HepG2 (cell line): Measurements from ENCODE around the gene UBC. TPM values are rescaled to one million over a fixed set of nuclear protein-coding genes. Genes with fewer than 3 reads are reported as not detected.

Experiments used
- CBX2 ChIP-seq, 2 experiments: fragments of 200-600 bp in 1 of 2; sonication (generic); formaldehyde crosslinking in 1 of 2; IDR thresholded peaks; 2 replicates each; pipeline versions ENCODE4 v1.7.0 to v1.8.1; 2018 to 2022; ENCODE audit warnings: low read depth in 2 of 2, low read length in 1 of 2, mild to moderate bottlenecking in 1 of 2, missing genetic modification reagents in 1 of 2
- DNMT3B ChIP-seq: conservative IDR thresholded peaks from 2 replicates; pipeline ENCODE4 v1.6.1; 2016; ENCODE audit warnings: missing biosample characterization, control low read depth
- GZF1 ChIP-seq: sonication (generic); formaldehyde crosslinking; IDR thresholded peaks from 2 replicates; pipeline ENCODE4 v1.5.1; 2020; ENCODE audit warnings: mild to moderate bottlenecking, missing genetic modification reagents
- HNRNPLL ChIP-seq: fragments of 200-400 bp; formaldehyde crosslinking; IDR thresholded peaks from 2 replicates; pipeline ENCODE4 v1.6.1; 2017; ENCODE audit warnings: mild to moderate bottlenecking, low read depth, low read length; ENCODE audit not compliant: poor library complexity, severe bottlenecking
- KDM2A ChIP-seq: sonication (generic); formaldehyde crosslinking; IDR thresholded peaks from 2 replicates; pipeline ENCODE4 v1.4.0; 2020; ENCODE audit warnings: low read depth, missing genetic modification reagents, borderline replicate concordance
- KDM5B ChIP-seq: sonication (generic); formaldehyde crosslinking; IDR thresholded peaks from 2 replicates; pipeline ENCODE4 v1.4.0; 2020; ENCODE audit warnings: missing genetic modification reagents, mild to moderate bottlenecking, borderline replicate concordance
- KMT2A ChIP-seq: sonication (generic); formaldehyde crosslinking; IDR thresholded peaks from 2 replicates; pipeline ENCODE4 v1.4.0; 2020; ENCODE audit warnings: missing genetic modification reagents
- KMT2B ChIP-seq: IDR thresholded peaks from 2 replicates; pipeline ENCODE4 v1.6.1; 2016; ENCODE audit warnings: missing genetic modification reagents, missing compliant biosample characterization
- MIER3 ChIP-seq: IDR thresholded peaks from 2 replicates; pipeline ENCODE4 v1.6.1; 2016; ENCODE audit warnings: missing compliant biosample characterization, borderline replicate concordance
- NR2C2 ChIP-seq: sonication (generic); formaldehyde crosslinking; IDR thresholded peaks from 2 replicates; pipeline ENCODE4 v1.4.0; 2020; ENCODE audit warnings: missing genetic modification reagents, mild to moderate bottlenecking, moderate library complexity, borderline replicate concordance
- RBM22 ChIP-seq: fragments of 200-400 bp; formaldehyde crosslinking; optimal IDR thresholded peaks from 2 replicates; pipeline ENCODE3; 2017; ENCODE audit warnings: mild to moderate bottlenecking, low read length, moderate library complexity
- SIN3B ChIP-seq: fragments of 150-350 bp; IDR thresholded peaks from 2 replicates; pipeline ENCODE4 v1.6.1; 2014; ENCODE audit warnings: low read length
- YEATS4 ChIP-seq: sonication (generic); formaldehyde crosslinking; IDR thresholded peaks from 2 replicates; pipeline ENCODE4 v1.4.0; 2020; ENCODE audit warnings: missing genetic modification reagents, borderline replicate concordance
- ZMYM4 ChIP-seq: sonication (generic); formaldehyde crosslinking; IDR thresholded peaks from 2 replicates; pipeline ENCODE4 v1.8.1; 2023; ENCODE audit warnings: mild to moderate bottlenecking, missing genetic modification reagents
- ZNF24 ChIP-seq: fragments of 450-650 bp; IDR thresholded peaks from 2 replicates; pipeline ENCODE4 v1.6.1; 2017; ENCODE audit warnings: antibody characterized with exemption, mild to moderate bottlenecking
- ZNF263 ChIP-seq: sonication (generic); formaldehyde crosslinking; IDR thresholded peaks from 2 replicates; pipeline ENCODE4 v1.4.0; 2020; ENCODE audit warnings: missing genetic modification reagents
- ZSCAN30 ChIP-seq: sonication (generic); formaldehyde crosslinking; IDR thresholded peaks from 2 replicates; pipeline ENCODE4 v1.5.0; 2020; ENCODE audit warnings: mild to moderate bottlenecking, missing genetic modification reagents
- polyA plus RNA-seq, 8 experiments: library from polyadenylated mRNA; depleted of rRNA in 3 of 8; stranded (reverse) in 7 of 8; unstranded in 1 of 8; fragments of >200 nt; fragmentation: Illumina TruSeq in 4 of 8; extraction: Trizol in 4 of 8; gene quantifications; 2 replicates each; pipeline versions ENCODE4 v1.2.1 to v1.2.3, GENCODE V29; 2011 to 2016; ENCODE audit warnings: low read depth in 4 of 8, missing spikeins in 1 of 8, mixed read lengths in 1 of 8; ENCODE audit not compliant: insufficient read depth in 1 of 8
- total RNA-seq, 5 experiments: library from RNA; depleted of rRNA; stranded (reverse); fragments of >200 nt; fragmentation: Illumina TruSeq; extraction: Trizol; gene quantifications; 2 replicates each; pipeline ENCODE4 v1.2.3, GENCODE V29; 2016; ENCODE audit warnings: low read depth in 1 of 5
- TF ChIP-seq, protein P1 (sequence below): sonication (generic); formaldehyde crosslinking; IDR thresholded peaks from 2 replicates; pipeline ENCODE4 v1.4.0; 2020; ENCODE audit warnings: mild to moderate bottlenecking, missing genetic modification reagents
- TF ChIP-seq, protein P2 (sequence below): sonication (generic); formaldehyde crosslinking; IDR thresholded peaks from 2 replicates; pipeline ENCODE4 v1.4.0; 2020; ENCODE audit warnings: missing genetic modification reagents
- TF ChIP-seq, protein P3 (sequence below), 2 experiments: fragments of 450-650 bp in 1 of 2; sonication (generic) in 1 of 2; formaldehyde crosslinking; IDR thresholded peaks; 2 replicates each; pipeline versions ENCODE4 v1.5.0 to v1.8.0; 2020 to 2022; ENCODE audit warnings: mild to moderate bottlenecking in 1 of 2, missing genetic modification reagents in 1 of 2
- TF ChIP-seq, protein P4 (sequence below): sonication (generic); formaldehyde crosslinking; IDR thresholded peaks from 2 replicates; pipeline ENCODE4 v1.8.0; 2022; ENCODE audit warnings: missing genetic modification reagents, mild to moderate bottlenecking, moderate library complexity, borderline replicate concordance
- TF ChIP-seq, protein P5 (sequence below): sonication (generic); IDR thresholded peaks from 2 replicates; pipeline ENCODE4 v1.6.1; 2016; ENCODE audit warnings: low read depth, borderline replicate concordance

Gene UBC
- total and polyA plus RNA-seq, 2 of the 13 experiments (the other 11 are each of a cell fraction or from before 2014, with no cell fraction given): 805 to 1,432 TPM

DNA sequence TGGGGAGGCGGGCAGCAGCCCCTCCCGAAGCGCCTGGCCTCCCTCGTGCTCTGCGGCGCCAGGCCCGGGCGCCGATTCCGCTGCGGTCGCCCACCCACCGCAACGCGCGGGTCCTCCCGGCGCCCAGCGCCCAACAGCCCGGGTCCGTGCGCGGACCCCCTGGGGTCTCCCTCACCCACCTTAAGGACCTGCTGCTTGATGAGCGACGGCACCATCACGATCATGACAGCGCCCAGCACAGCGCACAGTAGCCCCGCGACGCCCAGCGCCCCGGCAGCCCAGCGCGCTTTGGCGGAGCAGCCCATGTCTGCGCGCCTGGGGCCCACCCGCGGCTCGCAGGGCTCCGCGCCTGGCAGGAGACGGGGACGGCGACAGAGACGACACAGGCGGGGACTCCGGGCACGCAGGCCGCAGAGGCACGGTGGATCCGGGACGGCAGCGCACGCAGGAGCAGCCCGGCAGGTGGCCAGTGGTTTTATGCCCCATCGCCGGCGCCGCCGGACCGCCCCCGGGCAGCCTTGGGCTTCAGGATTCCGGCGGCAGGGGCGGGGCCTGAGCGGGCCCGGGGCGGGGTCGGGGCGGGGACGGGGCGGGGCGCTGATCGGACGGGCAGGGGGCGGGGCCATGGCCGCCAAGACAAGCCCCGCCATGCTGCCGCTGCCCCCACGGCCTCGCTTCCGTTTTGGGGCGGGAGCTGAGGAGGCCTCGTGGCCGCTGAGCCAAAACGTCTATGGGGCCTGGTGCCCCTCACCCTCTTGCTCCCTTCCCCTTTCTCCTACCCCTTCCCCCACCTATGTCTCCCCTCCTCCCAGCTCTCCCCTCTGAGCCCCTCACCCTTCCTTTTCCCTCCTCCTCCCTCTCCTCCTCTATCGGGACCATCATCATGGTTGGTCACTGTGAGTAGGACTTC lies 50.8 kb downstream of the UBC start, which contains the start of gene SCARB1 (continued):
- TF ChIP-seq NR2C2 (CRISPR knock-in tag) (peak; percentile 24; the same call in 1 of the 2 replicates), YEATS4 (CRISPR knock-in tag) (peak; percentile 91), RBM22 (no peak), ZNF263 (CRISPR knock-in tag) (peak; percentile 49; the same call in 1 of the 2 replicates), ZMYM4 (CRISPR knock-in tag) (no peak; the same call in none of the 2 replicates), DNMT3B (CRISPR knock-in tag) (0 out of 2 replicates have a peak, but pooled peaks have one; percentile 10), HNRNPLL (peak; percentile 63), GZF1 (CRISPR knock-in tag) (no peak), SIN3B (no peak), KMT2B (CRISPR knock-in tag) (no peak), KMT2A (peak; percentile 76; the same call in 1 of the 2 replicates), KDM5B (peak; percentile 30; the same call in 1 of the 2 replicates), KDM2A (peak; percentile 87), ZSCAN30 (CRISPR knock-in tag) (no peak), ZNF24 (no peak), CBX2 (IDR thresholded peaks at IDR 0.05; ENCODE audit: low read depth, low read length) (no peak), CBX2 (CRISPR knock-in tag; IDR thresholded peaks at IDR 0.05; ENCODE audit: low read depth) (no peak), MIER3 (CRISPR knock-in tag) (no peak; the same call in 1 of the 2 replicates)
- TF ChIP-seq, protein P1, sequence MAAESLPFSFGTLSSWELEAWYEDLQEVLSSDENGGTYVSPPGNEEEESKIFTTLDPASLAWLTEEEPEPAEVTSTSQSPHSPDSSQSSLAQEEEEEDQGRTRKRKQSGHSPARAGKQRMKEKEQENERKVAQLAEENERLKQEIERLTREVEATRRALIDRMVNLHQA: no peak
- TF ChIP-seq, protein P2, sequence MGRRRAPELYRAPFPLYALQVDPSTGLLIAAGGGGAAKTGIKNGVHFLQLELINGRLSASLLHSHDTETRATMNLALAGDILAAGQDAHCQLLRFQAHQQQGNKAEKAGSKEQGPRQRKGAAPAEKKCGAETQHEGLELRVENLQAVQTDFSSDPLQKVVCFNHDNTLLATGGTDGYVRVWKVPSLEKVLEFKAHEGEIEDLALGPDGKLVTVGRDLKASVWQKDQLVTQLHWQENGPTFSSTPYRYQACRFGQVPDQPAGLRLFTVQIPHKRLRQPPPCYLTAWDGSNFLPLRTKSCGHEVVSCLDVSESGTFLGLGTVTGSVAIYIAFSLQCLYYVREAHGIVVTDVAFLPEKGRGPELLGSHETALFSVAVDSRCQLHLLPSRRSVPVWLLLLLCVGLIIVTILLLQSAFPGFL (CRISPR knock-in tag): no peak
- TF ChIP-seq, protein P3, sequence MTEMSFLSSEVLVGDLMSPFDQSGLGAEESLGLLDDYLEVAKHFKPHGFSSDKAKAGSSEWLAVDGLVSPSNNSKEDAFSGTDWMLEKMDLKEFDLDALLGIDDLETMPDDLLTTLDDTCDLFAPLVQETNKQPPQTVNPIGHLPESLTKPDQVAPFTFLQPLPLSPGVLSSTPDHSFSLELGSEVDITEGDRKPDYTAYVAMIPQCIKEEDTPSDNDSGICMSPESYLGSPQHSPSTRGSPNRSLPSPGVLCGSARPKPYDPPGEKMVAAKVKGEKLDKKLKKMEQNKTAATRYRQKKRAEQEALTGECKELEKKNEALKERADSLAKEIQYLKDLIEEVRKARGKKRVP (CRISPR knock-in tag; IDR thresholded peaks at IDR 0.05): 0 out of 4 replicates have a peak, but pooled peaks of 1 of the 2 experiments have one; percentile 14
- TF ChIP-seq, protein P4, sequence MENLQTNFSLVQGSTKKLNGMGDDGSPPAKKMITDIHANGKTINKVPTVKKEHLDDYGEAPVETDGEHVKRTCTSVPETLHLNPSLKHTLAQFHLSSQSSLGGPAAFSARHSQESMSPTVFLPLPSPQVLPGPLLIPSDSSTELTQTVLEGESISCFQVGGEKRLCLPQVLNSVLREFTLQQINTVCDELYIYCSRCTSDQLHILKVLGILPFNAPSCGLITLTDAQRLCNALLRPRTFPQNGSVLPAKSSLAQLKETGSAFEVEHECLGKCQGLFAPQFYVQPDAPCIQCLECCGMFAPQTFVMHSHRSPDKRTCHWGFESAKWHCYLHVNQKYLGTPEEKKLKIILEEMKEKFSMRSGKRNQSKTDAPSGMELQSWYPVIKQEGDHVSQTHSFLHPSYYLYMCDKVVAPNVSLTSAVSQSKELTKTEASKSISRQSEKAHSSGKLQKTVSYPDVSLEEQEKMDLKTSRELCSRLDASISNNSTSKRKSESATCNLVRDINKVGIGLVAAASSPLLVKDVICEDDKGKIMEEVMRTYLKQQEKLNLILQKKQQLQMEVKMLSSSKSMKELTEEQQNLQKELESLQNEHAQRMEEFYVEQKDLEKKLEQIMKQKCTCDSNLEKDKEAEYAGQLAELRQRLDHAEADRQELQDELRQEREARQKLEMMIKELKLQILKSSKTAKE (CRISPR knock-in tag): peak; percentile 53; the same call in 1 of the 2 replicates
- TF ChIP-seq, protein P5, sequence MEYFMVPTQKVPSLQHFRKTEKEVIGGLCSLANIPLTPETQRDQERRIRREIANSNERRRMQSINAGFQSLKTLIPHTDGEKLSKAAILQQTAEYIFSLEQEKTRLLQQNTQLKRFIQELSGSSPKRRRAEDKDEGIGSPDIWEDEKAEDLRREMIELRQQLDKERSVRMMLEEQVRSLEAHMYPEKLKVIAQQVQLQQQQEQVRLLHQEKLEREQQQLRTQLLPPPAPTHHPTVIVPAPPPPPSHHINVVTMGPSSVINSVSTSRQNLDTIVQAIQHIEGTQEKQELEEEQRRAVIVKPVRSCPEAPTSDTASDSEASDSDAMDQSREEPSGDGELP: no peak
